Neuronal stem cell (in vitro differentiated cells): ENCODE data around the gene SLC22A7.

ENCODE experiments used
- DNase-seq: peaks from one replicate; pipeline ENCODE4 v3.0.0-alpha.2; 2013; ENCODE audit warnings: low spot score
- H2AFZ ChIP-seq: one replicate; pipeline ENCODE4 v1.6.1; 2013; ENCODE audit warnings: mild to moderate bottlenecking, low read length, inconsistent platforms
- H2AK5ac ChIP-seq: 2 replicates; pipeline ENCODE4 v1.6.1; 2013; ENCODE audit warnings: low read depth, mild to moderate bottlenecking, inconsistent platforms, low read length, moderate library complexity, mixed read lengths
- H2BK120ac ChIP-seq: 2 replicates; pipeline ENCODE4 v1.6.1; 2013; ENCODE audit warnings: low read depth, mild to moderate bottlenecking, inconsistent platforms, low read length, moderate library complexity, mixed read lengths
- H2BK12ac ChIP-seq: one replicate; pipeline ENCODE4 v1.6.1; 2013; ENCODE audit warnings: low read length, inconsistent platforms
- H2BK15ac ChIP-seq: 2 replicates; pipeline ENCODE4 v1.6.1; 2013; ENCODE audit warnings: mild to moderate bottlenecking, low read length, inconsistent platforms, mixed read lengths
- H2BK5ac ChIP-seq: one replicate; pipeline ENCODE4 v1.6.1; 2013; ENCODE audit warnings: inconsistent platforms, mild to moderate bottlenecking, low read length, moderate library complexity
- H3K14ac ChIP-seq: one replicate; pipeline ENCODE4 v1.6.1; 2013; ENCODE audit warnings: low read length, inconsistent platforms
- H3K18ac ChIP-seq: 2 replicates; pipeline ENCODE4 v1.6.1; 2013; ENCODE audit warnings: low read length, inconsistent platforms
- H3K23ac ChIP-seq: 2 replicates; pipeline ENCODE4 v1.6.1; 2013; ENCODE audit warnings: low read depth, mild to moderate bottlenecking, mixed read lengths, low read length, inconsistent platforms; ENCODE audit not compliant: poor library complexity
- H3K27ac ChIP-seq: replicated peaks from 3 replicates; pipeline ENCODE4 v1.5.1; 2013; ENCODE audit warnings: low read length, inconsistent platforms
- H3K27me3 ChIP-seq, 3 experiments: 2 replicates each; pipeline ENCODE4 v1.6.1; 2013; ENCODE audit warnings: low read length in 3 of 3, mild to moderate bottlenecking in 2 of 3, inconsistent platforms in 1 of 3, low read depth in 1 of 3, mixed read lengths in 1 of 3, moderate library complexity in 1 of 3; ENCODE audit not compliant: control insufficient read depth in 3 of 3, insufficient read depth in 3 of 3
- H3K36me3 ChIP-seq, 2 donors: replicated peaks in 1 of 2; 2 replicates each; pipeline ENCODE4 v1.6.1; 2013; ENCODE audit warnings: low read length in 2 of 2; ENCODE audit not compliant: control insufficient read depth in 2 of 2, insufficient read depth in 2 of 2
- H3K4ac ChIP-seq: 2 replicates; pipeline ENCODE4 v1.6.1; 2013; ENCODE audit warnings: inconsistent platforms, mild to moderate bottlenecking, low read length, moderate library complexity
- H3K4me1 ChIP-seq, 2 donors: 1 replicate in 1 of 2; 2 replicates in 1 of 2; pipeline ENCODE4 v1.6.1; 2013; ENCODE audit warnings: low read length in 2 of 2, low read depth in 1 of 2; ENCODE audit not compliant: control insufficient read depth in 2 of 2, insufficient read depth in 1 of 2
- H3K4me2 ChIP-seq: one replicate; pipeline ENCODE4 v1.6.1; 2013; ENCODE audit warnings: mild to moderate bottlenecking, low read length, inconsistent platforms; ENCODE audit not compliant: insufficient read depth, poor library complexity, severe bottlenecking
- H3K4me3 ChIP-seq, 2 donors: 2 replicates each; pipeline ENCODE4 v1.5.1; 2013; ENCODE audit warnings: low read length in 2 of 2, mild to moderate bottlenecking in 2 of 2, inconsistent platforms in 1 of 2, moderate library complexity in 1 of 2
- H3K79me1 ChIP-seq: one replicate; pipeline ENCODE4 v1.6.1; 2013; ENCODE audit warnings: low read depth, mild to moderate bottlenecking, inconsistent platforms, low read length, moderate library complexity
- H3K9ac ChIP-seq: one replicate; pipeline ENCODE4 v1.6.1; 2013; ENCODE audit warnings: mild to moderate bottlenecking, low read depth, low read length, inconsistent platforms; ENCODE audit not compliant: poor library complexity
- H3K9me3 ChIP-seq, 2 donors: replicated peaks in 1 of 2; 2 replicates each; pipeline versions ENCODE3 to v1.6.1; 2013; ENCODE audit warnings: low read length in 2 of 2, mild to moderate bottlenecking in 2 of 2, inconsistent platforms in 1 of 2, low read depth in 1 of 2, mixed read lengths in 1 of 2, moderate library complexity in 1 of 2; ENCODE audit not compliant: control insufficient read depth in 2 of 2, insufficient read depth in 1 of 2
- H4K8ac ChIP-seq: one replicate; pipeline ENCODE4 v1.6.1; 2013; ENCODE audit warnings: low read depth, mild to moderate bottlenecking, inconsistent platforms, low read length, moderate library complexity
- H4K91ac ChIP-seq: one replicate; pipeline ENCODE4 v1.6.1; 2013; ENCODE audit warnings: low read length, low read depth, mild to moderate bottlenecking, inconsistent platforms; ENCODE audit not compliant: poor library complexity
- WGBS, 2 donors: extraction: QIAGEN DNeasy Blood & Tissue Kit; methylation state at CpG; one replicate each; pipeline ENCODE4 v1.1.7; 2013; ENCODE audit warnings: missing lambda C conversion rate in 2 of 2, mixed read lengths in 1 of 2; ENCODE audit not compliant: insufficient read length in 2 of 2, insufficient replicate concordance in 1 of 2; ENCODE audit errors: extremely low coverage in 2 of 2; 5-methylcytosine and 5-hydroxymethylcytosine counted together

SLC22A7 gene

GRCh38 chr6:43256670-43257366 lies 41.2 kb upstream of the SLC22A7 start:
- H3K36me3 ChIP-seq: peaks cover 4 to 13% of the 10 kb centered on the region in 2 donors
- H3K23ac ChIP-seq: no peak overlapping the region
- no peak overlapping the region for H2BK5ac ChIP-seq
- WGBS, 2 donors: no CpG with 5 or more reads among the region's 9 CpGs
- H2BK12ac ChIP-seq: no peak overlapping the region
- H3K4me1 ChIP-seq: peaks cover 0 to under 1% of the 10 kb centered on the region in 2 donors
- H2AFZ ChIP-seq: no peak overlapping the region
- H2AK5ac ChIP-seq: no peak overlapping the region
- no peaks in the 10 kb centered on the region for H3K79me1 ChIP-seq
- H3K14ac ChIP-seq: peak overlapping the region; percentile 27
- H3K9ac ChIP-seq: no peak overlapping the region
- no peaks in the 10 kb centered on the region for H3K27me3 ChIP-seq
- H2BK15ac ChIP-seq: no peak overlapping the region
- no peak overlapping the region for H2BK120ac ChIP-seq
- H4K8ac ChIP-seq: no peak overlapping the region
- H4K91ac ChIP-seq: no peak overlapping the region
- DNase-seq: no peak
- H3K4ac ChIP-seq: no peak overlapping the region
- H3K18ac ChIP-seq: no peak overlapping the region
- H3K4me2 ChIP-seq: no peak overlapping the region
- H3K27ac ChIP-seq: no peak overlapping the region
- no peaks in the 10 kb centered on the region for H3K9me3 ChIP-seq
- H3K4me3 ChIP-seq: no peak overlapping the region

GRCh38 chr6:43257367-43258145 lies 40.5 kb upstream of the SLC22A7 start:
- H3K4ac ChIP-seq: no peak overlapping the region
- H2BK5ac ChIP-seq: no peak overlapping the region
- no peak overlapping the region for H3K9ac ChIP-seq
- H4K91ac ChIP-seq: no peak overlapping the region
- no peak overlapping the region for H3K27ac ChIP-seq
- WGBS, 2 donors: no CpG with 5 or more reads among the region's 12 CpGs
- H3K36me3 ChIP-seq: peaks cover 4 to 13% of the 10 kb centered on the region in 2 donors
- H3K18ac ChIP-seq: no peak overlapping the region
- no peaks in the 10 kb centered on the region for H3K27me3 ChIP-seq
- no peaks in the 10 kb centered on the region for H3K9me3 ChIP-seq
- peaks cover 0 to 3% of the 10 kb centered on the region in 2 donors for H3K4me1 ChIP-seq
- no peak overlapping the region for H2BK12ac ChIP-seq
- H3K79me1 ChIP-seq: no peaks in the 10 kb centered on the region
- no peak overlapping the region for H3K23ac ChIP-seq
- peak overlapping the region; percentile 27 for H3K14ac ChIP-seq
- no peak overlapping the region for H4K8ac ChIP-seq
- no peak overlapping the region for H2BK120ac ChIP-seq
- no peak overlapping the region for H3K4me2 ChIP-seq
- H2AK5ac ChIP-seq: no peak overlapping the region
- DNase-seq: no peak
- no peak overlapping the region for H2AFZ ChIP-seq
- H2BK15ac ChIP-seq: no peak overlapping the region
- H3K4me3 ChIP-seq: no peak overlapping the region

GRCh38 chr6:43258180-43258579 lies 39.9 kb upstream of the SLC22A7 start:
- H3K79me1 ChIP-seq: no peaks in the 10 kb centered on the region
- H4K91ac ChIP-seq: no peak overlapping the region
- no peak overlapping the region for H4K8ac ChIP-seq
- no peak overlapping the region for H2BK15ac ChIP-seq
- no peak overlapping the region for H2BK120ac ChIP-seq
- no peaks in the 10 kb centered on the region for H3K9me3 ChIP-seq
- H3K18ac ChIP-seq: no peak overlapping the region
- no peak overlapping the region for H3K27ac ChIP-seq
- H3K4me3 ChIP-seq: no peak overlapping the region
- H2BK5ac ChIP-seq: no peak overlapping the region
- H2AK5ac ChIP-seq: no peak overlapping the region
- H3K14ac ChIP-seq: no peak overlapping the region
- no peak for DNase-seq
- H3K9ac ChIP-seq: no peak overlapping the region
- H2BK12ac ChIP-seq: no peak overlapping the region
- peaks cover 0 to 3% of the 10 kb centered on the region in 2 donors for H3K4me1 ChIP-seq
- H3K23ac ChIP-seq: no peak overlapping the region
- H3K36me3 ChIP-seq: peaks cover 4 to 13% of the 10 kb centered on the region in 2 donors
- no peak overlapping the region for H3K4me2 ChIP-seq
- no peaks in the 10 kb centered on the region for H3K27me3 ChIP-seq
- H3K4ac ChIP-seq: no peak overlapping the region
- no peak overlapping the region for H2AFZ ChIP-seq
- WGBS, 2 donors: no CpG with 5 or more reads among the region's 4 CpGs
